Activated CD4-positive, alpha-beta T cell treated with anti-CD3 and anti-CD28 coated beads for 48 hours (primary cell): ENCODE results near the gene GMCL1.
"Not testable (repeated sequence)": the region's sequence is repeated elsewhere in the genome, so short reads cannot be mapped to it uniquely, and the experiment has no call there.

Experiments used
- DNase-seq: peaks from one replicate; pipeline ENCODE4 v3.0.0-alpha.2; 2020

Gene GMCL1

GRCh38 chr2:69863298-69863697, 33.8 kb downstream of the GMCL1 start:
- DNase-seq: no peak

- DNase-seq: no peak
Observed at GRCh38 chr2:69888451-69888850, 59.0 kb downstream of the GMCL1 start.

GRCh38 chr2:69889302-69889701, 59.8 kb downstream of the GMCL1 start:
- DNase-seq: no peak

- no peak for DNase-seq
Observed at GRCh38 chr2:69890881-69891280, 61.4 kb downstream of the GMCL1 start.

GRCh38 chr2:69892838-69893424, 63.5 kb downstream of the GMCL1 start:
- not testable (repeated sequence) for DNase-seq

GRCh38 chr2:69893684-69894551, 64.5 kb downstream of the GMCL1 start, which contains the start of gene SNRNP27:
Gene SNRNP27 (plus strand): TSS chr2:69893956. CDS start chr2:69893985, 29 bp downstream.
- peak; percentile 88 for DNase-seq

GRCh38 chr2:69894737-69895136, 65.3 kb downstream of the GMCL1 start:
- DNase-seq: not testable (repeated sequence)

DNA sequence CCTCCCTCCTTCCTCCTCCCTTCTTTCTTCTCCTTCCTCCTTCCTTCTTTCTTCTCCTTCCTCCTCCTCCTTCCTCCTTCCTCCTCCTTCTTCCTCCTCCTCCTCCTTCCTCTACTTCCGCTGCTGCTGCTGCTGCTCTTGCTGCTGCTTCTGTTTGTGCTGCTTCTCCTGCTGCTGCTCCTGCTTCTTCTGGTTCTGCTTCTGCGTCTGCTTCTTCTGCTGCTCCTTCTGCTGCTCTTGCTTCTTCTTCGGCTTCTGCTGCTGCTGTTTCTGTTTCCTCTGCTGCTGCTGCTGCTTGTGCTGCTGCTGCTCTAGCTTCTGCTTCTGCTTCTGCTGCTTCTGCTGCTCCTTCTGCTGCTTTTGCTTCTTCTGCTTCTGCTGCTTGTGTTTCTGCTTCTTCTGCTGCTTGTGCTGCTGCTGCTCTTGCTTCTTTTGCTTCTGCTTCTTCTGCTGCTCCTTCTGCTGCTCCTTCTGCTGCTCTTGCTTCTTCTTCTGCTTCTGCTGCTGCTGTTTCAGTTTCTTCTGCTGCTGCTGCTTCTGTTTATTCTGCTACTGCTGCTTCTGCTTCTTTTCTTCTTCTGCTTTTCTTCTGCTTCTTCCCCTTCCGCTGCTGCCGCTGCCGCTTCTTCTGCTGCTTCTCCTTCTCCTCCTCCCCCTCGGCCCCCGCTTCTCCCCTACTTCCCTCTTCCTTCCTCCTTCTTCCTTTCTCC, 72.9 kb downstream of the GMCL1 start:
- no peak for DNase-seq

DNA sequence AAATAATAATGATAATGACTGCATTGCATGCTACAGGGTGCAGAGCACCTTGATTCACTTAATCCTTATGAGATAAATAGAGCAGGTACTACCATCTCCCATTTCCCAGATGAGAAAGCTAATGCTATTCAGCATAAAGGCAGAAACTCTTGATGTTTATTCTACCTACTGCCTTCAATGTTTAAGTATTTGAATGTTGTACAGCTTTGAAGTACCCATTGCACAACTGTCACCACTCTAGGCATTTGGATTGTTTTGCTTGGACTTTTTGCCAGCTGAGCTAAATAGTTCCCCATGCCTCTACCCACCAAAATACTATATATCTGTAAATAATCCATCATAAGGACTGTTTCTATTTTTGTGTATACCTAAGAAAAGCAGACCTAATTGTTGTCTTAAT, 77.8 kb downstream of the GMCL1 start:
- no peak for DNase-seq

GRCh38 chr2:69911985-69912563, 82.6 kb downstream of the GMCL1 start:
- DNase-seq: no peak

DNA sequence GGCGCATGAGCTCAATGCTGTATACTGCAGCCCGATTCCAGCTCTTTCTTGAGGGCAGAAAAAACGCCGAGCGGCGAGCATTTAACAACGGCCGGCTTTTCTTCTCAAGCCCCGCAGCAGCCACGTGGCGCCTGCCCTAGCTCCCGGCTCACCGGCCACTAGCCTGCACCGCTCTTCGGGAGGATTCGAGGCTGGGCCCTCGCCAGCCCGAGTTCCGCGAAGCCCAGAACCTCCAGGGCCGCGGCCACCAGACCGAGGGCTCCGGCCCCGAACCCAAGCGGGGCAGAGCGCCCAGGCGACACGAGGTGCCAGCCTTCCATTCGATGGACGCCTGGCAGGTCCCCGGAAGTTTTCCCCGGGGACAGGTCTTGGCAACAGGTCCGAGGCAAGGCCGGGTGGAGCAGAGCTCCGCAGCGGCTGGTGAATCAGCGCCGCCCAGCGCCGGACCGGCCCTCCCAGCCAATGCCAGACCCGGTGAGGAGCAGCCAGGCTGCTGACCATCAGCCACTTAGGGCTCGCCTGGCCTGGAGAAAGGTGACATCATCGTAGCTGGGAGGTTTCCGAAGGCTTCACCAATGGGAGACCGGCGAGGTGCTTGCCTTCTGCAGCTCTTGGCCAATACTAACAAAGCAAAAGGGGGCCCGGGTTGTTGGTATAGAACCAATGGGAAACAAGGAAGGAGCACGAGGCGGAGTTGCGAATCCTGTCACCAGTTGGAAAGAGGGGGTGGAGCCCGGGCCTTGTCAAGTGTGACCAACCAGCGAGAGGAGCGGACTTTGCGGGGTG, 84.9 kb downstream of the GMCL1 start:
- DNase-seq: peak; percentile 45

- DNase-seq: peak; percentile 100
Observed at GRCh38 chr2:69914950-69915945, 85.8 kb downstream of the GMCL1 start, which contains the start of gene MXD1. Gene MXD1 (plus strand): TSS chr2:69915109. CDS start chr2:69915331, 222 bp downstream.

DNA sequence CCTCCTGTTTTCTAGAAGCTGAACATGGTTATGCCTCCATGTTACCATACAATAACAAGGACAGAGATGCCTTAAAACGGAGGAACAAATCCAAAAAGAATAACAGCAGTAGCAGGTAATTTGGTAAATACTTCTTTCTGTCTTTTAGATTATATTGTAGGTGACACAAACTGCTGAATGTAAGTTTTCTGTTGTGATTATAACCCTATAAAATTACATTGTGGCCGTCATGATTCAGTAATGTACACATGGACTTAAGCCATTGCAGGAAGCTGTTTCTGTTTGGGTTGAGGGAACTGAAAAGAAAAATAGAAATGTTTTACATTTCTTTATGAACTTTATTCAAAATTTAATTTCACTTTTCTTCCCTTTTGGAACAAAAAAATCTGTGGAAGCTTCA, 86.6 kb downstream of the GMCL1 start:
- no peak for DNase-seq

GRCh38 chr2:69917852-69918251, 88.4 kb downstream of the GMCL1 start:
- DNase-seq: no peak

- DNase-seq: no peak
Observed at GRCh38 chr2:69918401-69918800, 88.9 kb downstream of the GMCL1 start.

GRCh38 chr2:69923116-69923515, 93.7 kb downstream of the GMCL1 start:
- DNase-seq: no peak

DNA sequence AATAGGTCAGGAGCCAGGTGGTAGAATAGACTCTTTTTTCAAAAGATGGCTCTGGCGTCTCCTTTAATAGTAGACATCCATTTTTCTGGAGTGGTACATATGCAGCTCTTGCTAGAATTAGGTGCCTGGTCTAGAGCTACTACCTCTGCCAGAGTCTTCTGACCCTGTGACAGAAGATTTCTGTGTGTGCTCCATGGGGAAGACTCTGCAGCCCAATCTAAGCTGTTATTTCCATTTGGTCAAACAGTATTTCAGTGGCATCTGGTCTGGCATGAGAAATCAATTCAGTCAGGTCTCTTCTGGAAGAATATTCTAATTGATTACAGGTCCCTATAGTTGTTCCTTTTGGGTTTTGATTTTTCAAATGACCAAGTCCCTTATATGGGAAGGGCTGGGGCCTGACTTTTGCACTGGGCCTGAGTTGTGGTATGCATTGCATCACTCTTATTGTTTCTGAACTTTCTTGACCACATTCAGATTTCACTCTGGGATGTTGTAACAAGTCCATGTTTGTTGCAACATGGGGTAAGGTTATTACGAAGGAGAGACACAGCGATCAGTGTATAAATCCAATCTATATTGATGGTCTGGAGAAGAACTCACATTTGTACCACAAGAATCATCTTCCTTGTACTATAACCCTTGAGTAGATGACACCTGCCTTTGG, 97.5 kb downstream of the GMCL1 start:
- DNase-seq: no peak
